SK-N-SH (cell line): Measurements from ENCODE around the gene FAH. TPM values are rescaled to one million over a fixed set of nuclear protein-coding genes. Genes with fewer than 3 reads are reported as not detected.

Experiments used
- CTCF ChIA-PET: fragments of 300-600, 350-600 bp; formaldehyde crosslinking; extraction: SDS; loops from one replicate; lab custom pipeline; 2021; lab: Yijun Ruan, JAX
- POLR2A ChIA-PET: fragments of 350-600 bp; sonication (Branson Sonifier 250); formaldehyde crosslinking; extraction: SDS; loops from one replicate; lab custom pipeline; 2020; ENCODE audit warnings: antibody characterized with exemption, inconsistent platforms; lab: Yijun Ruan, JAX
- DNase-seq: peaks from one replicate; pipeline ENCODE4 v3.0.0; 2012
- H2AFZ ChIP-seq: fragments of 200-600 bp; sonication (generic); 2 replicates; pipeline ENCODE4 v1.8.1; 2016; ENCODE audit warnings: antibody characterized with exemption, mild to moderate bottlenecking, low read depth
- H3F3A ChIP-seq: fragments of 200-600 bp; sonication (generic); replicated peaks from 2 replicates; pipeline ENCODE3; 2016; ENCODE audit warnings: antibody characterized with exemption, mild to moderate bottlenecking; ENCODE audit not compliant: insufficient read depth
- H3K27ac ChIP-seq, 2 experiments: fragments of 200-500 bp in 1 of 2; fragments of 200-600 bp in 1 of 2; sonication (Bioruptor generic) in 1 of 2; sonication (generic), shearing (Covaris generic) in 1 of 2; 2 replicates each; pipeline versions ENCODE4 v1.5.1 to v1.6.1; 2014 to 2016; ENCODE audit warnings: low read depth in 2 of 2, inconsistent platforms in 1 of 2, low read length in 1 of 2, mild to moderate bottlenecking in 1 of 2, mixed read lengths in 1 of 2
- H3K27me3 ChIP-seq: fragments of 200-600 bp; sonication (generic), shearing (Covaris generic); 2 replicates; pipeline ENCODE4 v1.6.1; 2016; ENCODE audit warnings: mixed run types; ENCODE audit not compliant: insufficient read depth
- H3K36me3 ChIP-seq, 2 experiments: fragments of 200-500 bp in 1 of 2; fragments of 200-600 bp in 1 of 2; sonication (Bioruptor generic) in 1 of 2; sonication (generic) in 1 of 2; replicated peaks in 1 of 2; 2 replicates each; pipeline versions ENCODE3 to v1.5.1; 2014 to 2016; ENCODE audit warnings: low read length in 1 of 2, mild to moderate bottlenecking in 1 of 2; ENCODE audit not compliant: insufficient read depth in 2 of 2, control insufficient read depth in 1 of 2
- H3K4me1 ChIP-seq, 2 experiments: fragments of 200-500 bp in 1 of 2; fragments of 200-600 bp in 1 of 2; sonication (Bioruptor generic) in 1 of 2; sonication (generic), shearing (Covaris generic) in 1 of 2; 2 replicates each; pipeline versions ENCODE4 v1.5.1 to v1.6.1; 2014 to 2016; ENCODE audit warnings: low read depth in 1 of 2, low read length in 1 of 2, mixed run types in 1 of 2; ENCODE audit not compliant: insufficient read depth in 2 of 2, control insufficient read depth in 1 of 2
- H3K4me2 ChIP-seq: fragments of 200-600 bp; sonication (generic), shearing (Covaris generic); 2 replicates; pipeline ENCODE4 v1.6.1; 2017; ENCODE audit warnings: mixed run types
- H3K4me3 ChIP-seq, 2 experiments: fragments of 200-500 bp in 1 of 2; fragments of 200-600 bp in 1 of 2; sonication (Bioruptor generic) in 1 of 2; sonication (generic), shearing (Covaris generic) in 1 of 2; 2 replicates each; pipeline versions ENCODE4 v1.5.1 to v1.8.1; 2014 to 2016; ENCODE audit warnings: low read depth in 2 of 2, inconsistent platforms in 1 of 2, low read length in 1 of 2, mild to moderate bottlenecking in 1 of 2, mixed read lengths in 1 of 2, moderate library complexity in 1 of 2
- H3K79me2 ChIP-seq: fragments of 200-600 bp; sonication (generic); 2 replicates; pipeline ENCODE4 v1.8.1; 2017; ENCODE audit warnings: mild to moderate bottlenecking; ENCODE audit not compliant: insufficient read depth
- H3K9ac ChIP-seq: fragments of 200-600 bp; sonication (generic); 2 replicates; pipeline ENCODE4 v1.6.1; 2017; ENCODE audit warnings: mixed run types
- H3K9me2 ChIP-seq: fragments of 200-600 bp; sonication (generic); 2 replicates; pipeline ENCODE4 v1.6.1; 2017; ENCODE audit warnings: mixed run types
- H3K9me3 ChIP-seq: fragments of 200-600 bp; sonication (generic); 2 replicates; pipeline ENCODE4 v1.6.1; 2017; ENCODE audit warnings: mixed run types, mild to moderate bottlenecking, moderate library complexity
- H4K20me1 ChIP-seq: fragments of 200-600 bp; sonication (generic); 2 replicates; pipeline ENCODE4 v1.6.1; 2017; ENCODE audit warnings: mild to moderate bottlenecking, mixed run types; ENCODE audit not compliant: insufficient read depth
- CHD2 ChIP-seq: fragments of 150-350 bp; IDR thresholded peaks from 2 replicates; pipeline ENCODE4 v1.6.1; 2018; ENCODE audit warnings: low read length; ENCODE audit not compliant: partially characterized antibody
- ELF1 ChIP-seq: IDR thresholded peaks from 2 replicates; pipeline ENCODE4 v1.4.0; 2012
- EP300 ChIP-seq, 2 experiments: IDR thresholded peaks; 2 replicates each; pipeline versions ENCODE4 v1.4.0 to v1.6.1; 2012; ENCODE audit warnings: borderline replicate concordance in 1 of 2, low read depth in 1 of 2, low read length in 1 of 2
- EZH2phosphoT487 ChIP-seq: fragments of 200-600 bp; sonication (generic); IDR thresholded peaks from 2 replicates; pipeline ENCODE4 v1.6.1; 2017; ENCODE audit warnings: low read depth, mixed run types, mild to moderate bottlenecking, antibody characterized with exemption, moderate library complexity, borderline replicate concordance
- FOXM1 ChIP-seq: IDR thresholded peaks from 2 replicates; pipeline ENCODE4 v1.4.0; 2012; ENCODE audit warnings: low read depth, mild to moderate bottlenecking
- GABPA ChIP-seq: IDR thresholded peaks from 2 replicates; pipeline ENCODE4 v1.4.0; 2012; ENCODE audit warnings: low read depth, mild to moderate bottlenecking
- JUND ChIP-seq: IDR thresholded peaks from 2 replicates; pipeline ENCODE4 v1.4.0; 2012
- MXI1 ChIP-seq: IDR thresholded peaks from 2 replicates; pipeline ENCODE4 v1.6.1; 2012; ENCODE audit warnings: mild to moderate bottlenecking, low read depth, low read length, improper control_type of control experiment
- NFIC ChIP-seq: IDR thresholded peaks from 2 replicates; pipeline ENCODE4 v1.4.0; 2012; ENCODE audit warnings: borderline replicate concordance
- RAD21 ChIP-seq: IDR thresholded peaks from 2 replicates; pipeline ENCODE4 v1.6.1; 2012; ENCODE audit warnings: mild to moderate bottlenecking, low read length
- RCOR1 ChIP-seq: fragments of 150-350 bp; IDR thresholded peaks from 2 replicates; pipeline ENCODE4 v1.6.1; 2017; ENCODE audit warnings: antibody characterized with exemption, low read length
- RFX5 ChIP-seq: IDR thresholded peaks from 2 replicates; pipeline ENCODE4 v1.6.1; 2012; ENCODE audit warnings: mild to moderate bottlenecking, improper control_type of control experiment, low read length
- RXRA ChIP-seq: IDR thresholded peaks from 2 replicates; pipeline ENCODE4 v1.4.0; 2012; ENCODE audit warnings: low read depth, mild to moderate bottlenecking, borderline replicate concordance
- SIN3A ChIP-seq: IDR thresholded peaks from 2 replicates; pipeline ENCODE4 v1.6.1; 2012; ENCODE audit warnings: low read depth, mild to moderate bottlenecking, low read length, moderate library complexity, borderline replicate concordance
- SMC3 ChIP-seq: IDR thresholded peaks from 2 replicates; pipeline ENCODE4 v1.6.1; 2012; ENCODE audit warnings: low read depth, low read length, improper control_type of control experiment
- TCF12 ChIP-seq: IDR thresholded peaks from 2 replicates; pipeline ENCODE4 v1.4.0; 2012
- TEAD4 ChIP-seq: IDR thresholded peaks from 2 replicates; pipeline ENCODE4 v1.4.0; 2012; ENCODE audit warnings: mild to moderate bottlenecking, borderline replicate concordance; ENCODE audit not compliant: insufficient read depth
- USF1 ChIP-seq: IDR thresholded peaks from 2 replicates; pipeline ENCODE4 v1.4.0; 2012; ENCODE audit warnings: low read depth, borderline replicate concordance
- USF2 ChIP-seq: fragments of 150-350 bp; IDR thresholded peaks from 2 replicates; pipeline ENCODE4 v1.6.1; 2017; ENCODE audit warnings: antibody characterized with exemption, low read length, low read depth, borderline replicate concordance
- YY1 ChIP-seq: IDR thresholded peaks from 2 replicates; pipeline ENCODE4 v1.4.0; 2012; ENCODE audit warnings: low read depth, mild to moderate bottlenecking
- WGBS: methylation state at CpG from one replicate; pipeline ENCODE4 v1.1.6; 2017; ENCODE audit warnings: low lambda C conversion rate; 5-methylcytosine and 5-hydroxymethylcytosine counted together
- polyA plus RNA-seq, 3 experiments: library from polyadenylated mRNA; depleted of rRNA; stranded (reverse); fragments of >200 nt; gene quantifications; 2 replicates each; pipeline ENCODE4 v1.2.3, GENCODE V29; 2012
- TF ChIP-seq, protein P1 (sequence below): IDR thresholded peaks from 2 replicates; pipeline ENCODE4 v1.4.0; 2012; ENCODE audit warnings: low read depth
- TF ChIP-seq, protein P2 (sequence below): fragments of 150-350 bp; IDR thresholded peaks from 2 replicates; pipeline ENCODE4 v1.6.1; 2016; ENCODE audit warnings: mild to moderate bottlenecking, low read depth, low read length

Gene FAH
- polyA plus RNA-seq, 1 of the 3 experiments (the other 2 are of a cell fraction), result 34.9 TPM

GRCh38 chr15:80185152-80185551 lies 32.4 kb downstream of the FAH start:
- Histone ChIP-seq H3K9me3 (no peaks in the 10 kb centered on the region), H4K20me1 (no peaks in the 10 kb centered on the region), H3K36me3 (peaks cover 18 to 53% of the 10 kb centered on the region in 2 experiments), H3K79me2 (no peaks in the 10 kb centered on the region), H3K4me2 (no peak overlapping the region), H3K9me2 (no peaks in the 10 kb centered on the region), H2AFZ (no peak overlapping the region), H3F3A (no peaks in the 10 kb centered on the region), H3K9ac (no peak overlapping the region), H3K4me3 (no peak overlapping the region), H3K27me3 (no peaks in the 10 kb centered on the region), H3K27ac (no peak overlapping the region), H3K4me1 (no peaks in the 10 kb centered on the region)
- DNase-seq, result no peak
- no peak for TF ChIP-seq RCOR1
- no peak for TF ChIP-seq SIN3A
- TF ChIP-seq CHD2, result no peak
- no peak for TF ChIP-seq RFX5
- no peak for TF ChIP-seq EP300 (IDR thresholded peaks at IDR 0.05; ENCODE audit: borderline replicate concordance in 1 of 2, low read depth in 1 of 2, low read length in 1 of 2)
- no peak for TF ChIP-seq MXI1
- TF ChIP-seq, protein P1, sequence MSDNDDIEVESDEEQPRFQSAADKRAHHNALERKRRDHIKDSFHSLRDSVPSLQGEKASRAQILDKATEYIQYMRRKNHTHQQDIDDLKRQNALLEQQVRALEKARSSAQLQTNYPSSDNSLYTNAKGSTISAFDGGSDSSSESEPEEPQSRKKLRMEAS, result no peak
- no peak for TF ChIP-seq RAD21
- TF ChIP-seq FOXM1, result no peak
- no peak for TF ChIP-seq NFIC
- no peak for TF ChIP-seq EZH2phosphoT487
- TF ChIP-seq JUND, result no peak
- TF ChIP-seq YY1, result no peak
- no peak for TF ChIP-seq RXRA
- no peak for TF ChIP-seq TCF12
- TF ChIP-seq SMC3, result no peak
- TF ChIP-seq USF1, result no peak
- POLR2A ChIA-PET, result no interaction called here
- CTCF ChIA-PET, result interaction anchor here (1.4 kb wide), 1 partner anchor 192 kb away, joined by 3 read pairs; no protein-coding TSS in a partner anchor
- WGBS, result 100% methylated on average over 2 of the region's 2 CpGs

GRCh38 chr15:80186066-80186465 lies 33.3 kb downstream of the FAH start:
- H3K9ac ChIP-seq, result no peak overlapping the region
- H3K27ac ChIP-seq, result no peak overlapping the region
- no peak overlapping the region for H3K4me2 ChIP-seq
- no peak for TF ChIP-seq ELF1
- no peak for TF ChIP-seq TEAD4
- TF ChIP-seq JUND, result no peak
- TF ChIP-seq EP300 (IDR thresholded peaks at IDR 0.05; ENCODE audit: borderline replicate concordance in 1 of 2, low read depth in 1 of 2, low read length in 1 of 2), result no peak
- TF ChIP-seq SIN3A, result no peak
- no peak for TF ChIP-seq USF1
- TF ChIP-seq GABPA, result no peak
- TF ChIP-seq RAD21, result no peak
- TF ChIP-seq, protein P2, sequence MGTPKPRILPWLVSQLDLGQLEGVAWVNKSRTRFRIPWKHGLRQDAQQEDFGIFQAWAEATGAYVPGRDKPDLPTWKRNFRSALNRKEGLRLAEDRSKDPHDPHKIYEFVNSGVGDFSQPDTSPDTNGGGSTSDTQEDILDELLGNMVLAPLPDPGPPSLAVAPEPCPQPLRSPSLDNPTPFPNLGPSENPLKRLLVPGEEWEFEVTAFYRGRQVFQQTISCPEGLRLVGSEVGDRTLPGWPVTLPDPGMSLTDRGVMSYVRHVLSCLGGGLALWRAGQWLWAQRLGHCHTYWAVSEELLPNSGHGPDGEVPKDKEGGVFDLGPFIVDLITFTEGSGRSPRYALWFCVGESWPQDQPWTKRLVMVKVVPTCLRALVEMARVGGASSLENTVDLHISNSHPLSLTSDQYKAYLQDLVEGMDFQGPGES, result no peak
- no peak for TF ChIP-seq USF2
- no peak overlapping the region for H3K4me3 ChIP-seq
- H3K36me3 ChIP-seq, result peaks cover 18 to 47% of the 10 kb centered on the region in 2 experiments
- H3F3A ChIP-seq, result no peaks in the 10 kb centered on the region
- no peaks in the 10 kb centered on the region for H3K79me2 ChIP-seq
- CTCF ChIA-PET, result interaction anchor here (1.4 to 2.6 kb wide), 2 partner anchors 12 to 193 kb away, joined by 3 to 11 read pairs; no protein-coding TSS in a partner anchor
- no peaks in the 10 kb centered on the region for H4K20me1 ChIP-seq
- no peaks in the 10 kb centered on the region for H3K27me3 ChIP-seq
- DNase-seq, result no peak
- POLR2A ChIA-PET, result no interaction called here
- WGBS, result 98% methylated on average over 7 of the region's 7 CpGs
- no peak overlapping the region for H2AFZ ChIP-seq
- no peaks in the 10 kb centered on the region for H3K9me2 ChIP-seq
- no peaks in the 10 kb centered on the region for H3K4me1 ChIP-seq
- no peaks in the 10 kb centered on the region for H3K9me3 ChIP-seq
